MG63 (cell line): ENCODE results near the gene PHKB. TPM values are rescaled to one million over a fixed set of nuclear protein-coding genes. Genes with fewer than 3 reads are reported as not detected.
A peak's percentile ranks its signal among the peaks of the same experiment; 100 is the strongest.

Source experiments
- DNase-seq: peaks from one replicate; pipeline ENCODE4 v3.0.0-alpha.2; 2020
- H3K27me3 ChIP-seq: fragments of 250-450 bp; sonication (Bioruptor Pico); 2 replicates; pipeline ENCODE4 v1.5.1; 2020; ENCODE audit warnings: mild to moderate bottlenecking, moderate library complexity
- H3K36me3 ChIP-seq: fragments of 250-450 bp; sonication (Bioruptor Pico); 2 replicates; pipeline ENCODE4 v1.5.1; 2020; ENCODE audit warnings: mild to moderate bottlenecking, moderate library complexity
- H3K4me3 ChIP-seq: fragments of 250-450 bp; sonication (Bioruptor Pico); 2 replicates; pipeline ENCODE4 v1.5.1; 2020; ENCODE audit warnings: mild to moderate bottlenecking, moderate library complexity
- H3K9me3 ChIP-seq: fragments of 250-450 bp; sonication (Bioruptor Pico); 2 replicates; pipeline ENCODE4 v1.5.1; 2020; ENCODE audit warnings: mild to moderate bottlenecking, moderate library complexity
- total RNA-seq: library from RNA; depleted of rRNA; stranded (reverse); fragments of >200 nt; shearing (Covaris generic); gene quantifications from 2 replicates; pipeline ENCODE4 v1.2.3, GENCODE V29; 2014; ENCODE audit warnings: low replicate concordance

Gene PHKB
- total RNA-seq, 1 experiment from 2014 or later = 11.1 TPM

GRCh38 chr16:47711809-47712208 is 250.7 kb downstream of the PHKB start:
- H3K4me3 ChIP-seq = no peak overlapping the region
- H3K36me3 ChIP-seq = no peaks in the 10 kb centered on the region
- DNase-seq = no peak
- H3K9me3 ChIP-seq = no peaks in the 10 kb centered on the region
- no peaks in the 10 kb centered on the region for H3K27me3 ChIP-seq

- Histone ChIP-seq H3K9me3 (no peaks in the 10 kb centered on the region), H3K36me3 (no peaks in the 10 kb centered on the region), H3K27me3 (no peaks in the 10 kb centered on the region), H3K4me3 (no peak overlapping the region)
- DNase-seq = no peak
Observed at GRCh38 chr16:47712276-47713224, 251.4 kb downstream of the PHKB start.

DNA sequence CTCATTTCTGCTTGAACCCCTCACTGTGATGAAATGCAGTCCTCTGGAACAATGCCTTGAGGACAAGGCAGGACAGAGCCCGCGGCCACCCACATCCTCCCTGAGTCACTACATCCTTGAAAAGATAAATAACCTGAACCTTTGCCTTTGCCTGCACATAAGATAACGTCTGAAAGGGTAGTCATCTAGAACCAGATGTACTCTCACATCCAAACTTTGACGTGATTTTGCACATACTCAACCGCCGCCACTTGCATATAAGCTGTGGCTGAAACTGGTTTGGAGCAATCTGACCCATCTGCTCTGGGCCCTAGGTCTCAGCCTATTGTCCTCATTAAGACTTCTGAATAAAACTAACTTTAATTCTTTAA is 252.1 kb downstream of the PHKB start:
- DNase-seq = peak; percentile 3
- Histone ChIP-seq H3K4me3 (no peak overlapping the region), H3K36me3 (no peaks in the 10 kb centered on the region), H3K27me3 (no peaks in the 10 kb centered on the region), H3K9me3 (no peaks in the 10 kb centered on the region)

DNA sequence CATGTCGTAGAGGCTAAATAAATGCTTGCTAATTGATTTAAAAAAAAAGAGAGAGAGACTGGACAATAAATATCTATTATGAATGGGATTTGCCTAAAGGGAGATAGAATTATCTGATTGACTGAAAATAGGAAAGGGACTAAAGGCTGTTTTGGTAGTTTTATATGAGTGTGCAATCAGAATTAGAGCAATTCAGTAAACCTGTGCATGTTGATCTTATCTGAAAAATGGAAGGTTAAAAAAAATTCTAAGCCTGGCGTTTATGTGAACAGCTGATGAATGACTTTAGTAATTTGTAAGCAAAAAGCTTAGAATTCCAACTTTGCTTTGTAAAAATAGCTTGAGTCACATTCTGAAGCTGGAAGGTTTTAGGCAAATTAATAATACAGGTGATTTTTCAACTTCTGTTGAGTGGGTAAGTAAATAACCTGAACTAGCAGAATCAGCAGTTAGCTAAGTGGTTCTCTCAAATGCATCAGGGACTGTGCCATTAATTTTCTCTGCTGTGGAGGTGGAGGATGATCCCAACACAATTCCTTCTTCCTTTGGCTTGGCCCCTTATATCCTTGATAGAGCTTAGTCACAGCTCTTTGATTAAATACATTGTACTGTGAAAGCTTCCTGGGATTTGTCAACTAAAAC is 254.4 kb downstream of the PHKB start:
- Histone ChIP-seq H3K4me3 (no peak overlapping the region), H3K36me3 (no peaks in the 10 kb centered on the region), H3K9me3 (no peaks in the 10 kb centered on the region), H3K27me3 (no peaks in the 10 kb centered on the region)
- DNase-seq = no peak

- Histone ChIP-seq H3K27me3 (no peaks in the 10 kb centered on the region), H3K36me3 (no peaks in the 10 kb centered on the region), H3K4me3 (no peak overlapping the region), H3K9me3 (no peaks in the 10 kb centered on the region)
- no peak for DNase-seq
Observed at GRCh38 chr16:47716571-47716970, 255.4 kb downstream of the PHKB start.

GRCh38 chr16:47719713-47720112 is 258.6 kb downstream of the PHKB start:
- no peak for DNase-seq
- Histone ChIP-seq H3K27me3 (no peaks in the 10 kb centered on the region), H3K4me3 (no peak overlapping the region), H3K36me3 (no peaks in the 10 kb centered on the region), H3K9me3 (no peaks in the 10 kb centered on the region)

DNA sequence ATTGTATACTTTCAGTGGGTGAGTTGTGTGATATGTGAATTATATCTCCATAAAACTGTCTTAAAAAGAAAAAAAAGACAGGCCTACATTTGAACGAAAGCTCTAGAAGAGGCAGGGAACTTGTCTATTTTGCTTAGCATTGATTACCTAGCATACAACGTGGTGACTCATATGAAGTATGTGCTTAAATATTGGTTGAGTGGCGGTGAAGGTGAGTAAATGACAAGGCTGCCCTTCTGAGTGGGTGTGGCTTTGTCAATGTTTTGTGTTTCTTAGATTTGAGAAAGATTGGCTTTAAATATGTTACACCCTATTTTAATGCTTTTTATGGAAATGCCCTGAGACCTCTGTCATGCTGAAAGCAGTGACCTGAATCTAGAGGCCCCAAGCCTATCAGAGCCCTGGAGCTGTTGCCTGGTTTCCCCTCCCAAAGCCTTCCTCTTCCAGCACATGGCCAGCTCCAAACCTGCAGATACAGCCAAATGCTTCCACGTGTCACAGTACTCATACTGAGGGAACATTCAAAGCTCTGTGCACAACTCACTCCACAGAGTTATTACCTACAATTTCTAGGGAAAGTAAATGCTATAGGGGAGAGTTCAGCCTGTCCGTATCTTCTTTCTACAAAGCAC is 260.0 kb downstream of the PHKB start:
- no peaks in the 10 kb centered on the region for H3K36me3 ChIP-seq
- DNase-seq = no peak
- no peak overlapping the region for H3K4me3 ChIP-seq
- no peaks in the 10 kb centered on the region for H3K27me3 ChIP-seq
- H3K9me3 ChIP-seq = no peaks in the 10 kb centered on the region

DNA sequence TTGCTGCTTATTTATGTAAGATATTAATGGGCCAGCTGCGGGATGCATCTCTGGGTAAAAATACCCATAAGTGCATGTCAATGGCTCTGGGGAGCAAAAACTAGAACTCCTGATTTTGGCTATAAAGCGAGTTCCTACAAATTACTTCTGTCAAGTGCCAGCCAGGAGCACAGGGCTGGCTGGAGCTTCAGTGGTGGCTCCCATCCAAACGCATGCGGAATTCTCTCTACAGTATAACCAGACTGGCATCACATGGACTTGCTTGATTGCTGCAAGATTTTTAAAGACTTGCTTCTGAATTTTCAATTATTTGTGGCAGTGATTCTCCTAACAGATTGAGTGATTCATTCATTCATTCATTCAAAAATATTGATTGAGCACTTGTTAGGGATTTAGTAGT is 260.9 kb downstream of the PHKB start:
- no peak overlapping the region for H3K4me3 ChIP-seq
- no peaks in the 10 kb centered on the region for H3K27me3 ChIP-seq
- no peak for DNase-seq
- H3K9me3 ChIP-seq = no peaks in the 10 kb centered on the region
- H3K36me3 ChIP-seq = no peaks in the 10 kb centered on the region

GRCh38 chr16:47724115-47724785 is 263.1 kb downstream of the PHKB start:
- no peak for DNase-seq
- no peaks in the 10 kb centered on the region for H3K36me3 ChIP-seq

GRCh38 chr16:47725188-47725695 is 264.1 kb downstream of the PHKB start:
- H3K36me3 ChIP-seq = no peaks in the 10 kb centered on the region
- no peaks in the 10 kb centered on the region for H3K27me3 ChIP-seq
- H3K4me3 ChIP-seq = no peak overlapping the region
- H3K9me3 ChIP-seq = no peaks in the 10 kb centered on the region
- no peak for DNase-seq

More at GRCh38 chr16:47724115-47724785, 263.1 kb downstream of the PHKB start:
- Histone ChIP-seq H3K27me3 (no peaks in the 10 kb centered on the region), H3K9me3 (no peaks in the 10 kb centered on the region), H3K4me3 (no peak overlapping the region)

DNA sequence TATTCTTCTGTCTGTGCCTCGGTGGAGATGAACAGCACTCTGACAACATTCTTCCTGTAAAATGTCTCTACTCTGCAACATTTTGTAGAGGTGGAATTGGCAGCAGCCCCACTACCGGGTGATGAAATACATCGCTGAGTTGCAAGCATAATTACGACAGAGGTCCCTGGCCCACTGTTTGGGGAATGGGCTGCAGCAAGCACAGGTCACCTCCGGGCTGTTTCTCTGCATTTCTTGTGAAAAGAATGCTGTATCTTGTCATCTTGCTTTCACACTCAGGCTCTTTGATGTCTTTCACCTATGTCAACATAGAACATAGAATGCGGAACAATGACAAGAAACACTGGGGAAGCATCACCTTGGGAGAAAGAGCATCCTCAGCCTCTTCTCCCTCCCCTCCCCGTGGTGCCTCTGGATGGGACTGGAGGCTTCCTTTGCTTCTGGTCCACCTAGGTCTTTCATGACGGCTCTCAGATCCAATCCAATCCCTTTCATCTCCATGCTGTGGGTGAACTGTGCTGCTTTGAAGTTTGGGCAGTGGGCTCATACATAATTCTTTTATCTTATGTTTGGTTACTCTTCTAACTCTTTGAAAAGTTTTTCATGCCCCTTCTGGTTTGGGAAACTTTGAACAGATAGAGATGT is 265.0 kb downstream of the PHKB start:
- DNase-seq = no peak
- no peaks in the 10 kb centered on the region for H3K36me3 ChIP-seq
- no peaks in the 10 kb centered on the region for H3K27me3 ChIP-seq
- no peak overlapping the region for H3K4me3 ChIP-seq
- H3K9me3 ChIP-seq = no peaks in the 10 kb centered on the region

- no peaks in the 10 kb centered on the region for H3K9me3 ChIP-seq
- no peaks in the 10 kb centered on the region for H3K36me3 ChIP-seq
- no peak for DNase-seq
- no peaks in the 10 kb centered on the region for H3K27me3 ChIP-seq
- no peak overlapping the region for H3K4me3 ChIP-seq
Observed at GRCh38 chr16:47727131-47727530, 266.0 kb downstream of the PHKB start.

DNA sequence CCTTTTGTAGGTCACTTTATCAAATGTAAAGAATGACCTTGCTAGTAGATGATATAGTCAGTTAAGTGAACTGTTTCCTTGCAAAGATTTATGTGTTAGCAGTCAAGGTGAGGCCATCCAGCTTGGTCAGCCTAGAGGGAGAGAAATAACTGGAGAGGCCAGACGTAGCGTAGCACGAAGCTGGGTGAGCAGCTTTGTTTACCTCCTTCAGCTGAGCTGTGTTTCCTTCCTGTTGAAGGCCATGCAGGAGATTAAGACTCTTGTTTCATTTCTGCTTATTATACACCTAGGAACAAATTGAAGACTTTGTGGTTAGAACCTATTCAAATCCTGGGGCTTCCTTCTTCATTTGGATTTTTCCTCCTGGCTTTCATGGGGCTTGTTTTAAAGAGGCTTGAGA is 267.1 kb downstream of the PHKB start:
- H3K27me3 ChIP-seq = no peaks in the 10 kb centered on the region
- H3K36me3 ChIP-seq = no peaks in the 10 kb centered on the region

DNA sequence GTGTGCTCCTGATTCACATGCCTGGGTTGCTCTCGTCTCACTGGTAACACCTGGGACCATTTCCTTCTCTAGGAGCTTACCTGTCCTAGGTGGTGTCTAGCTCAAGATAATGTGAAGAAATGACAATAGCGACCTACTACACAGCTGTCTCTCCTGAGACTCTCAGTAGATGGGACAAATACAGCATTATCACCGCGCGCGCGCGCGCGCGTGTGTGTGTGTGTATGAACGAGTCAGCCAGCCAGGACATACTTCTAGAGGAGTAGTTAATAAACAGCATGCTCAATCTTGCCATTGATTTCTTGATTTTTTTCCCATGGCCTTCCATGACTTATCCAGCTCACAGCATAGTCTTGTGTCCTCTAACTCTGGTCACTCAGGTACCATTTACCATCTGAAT is 268.6 kb downstream of the PHKB start:
- H3K4me3 ChIP-seq = no peak overlapping the region
- no peak for DNase-seq
- H3K9me3 ChIP-seq = no peaks in the 10 kb centered on the region
- no peaks in the 10 kb centered on the region for H3K36me3 ChIP-seq
- no peaks in the 10 kb centered on the region for H3K27me3 ChIP-seq

More for the DNA sequence above, 267.1 kb downstream of the PHKB start:
- H3K9me3 ChIP-seq = no peaks in the 10 kb centered on the region
- H3K4me3 ChIP-seq = no peak overlapping the region
- no peak for DNase-seq

DNA sequence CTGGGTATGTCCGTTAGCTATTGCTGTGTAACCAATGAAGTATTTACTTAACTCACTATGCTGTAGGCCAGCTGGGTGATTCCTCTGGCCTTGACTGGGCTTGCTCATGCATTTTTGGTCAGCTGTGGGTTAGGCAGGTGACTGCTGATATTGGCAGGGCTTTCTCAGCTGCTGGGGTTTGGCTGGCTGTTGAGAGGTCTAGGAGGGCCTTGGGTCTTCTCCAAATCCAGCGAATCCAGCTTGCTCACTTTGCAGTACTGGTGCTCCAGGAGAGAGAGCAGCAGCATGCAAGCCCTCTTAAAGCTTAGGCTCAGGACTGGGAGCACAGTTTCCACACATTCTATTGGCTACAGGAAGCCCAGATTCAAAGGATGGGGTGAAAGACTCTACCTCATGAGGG is 270.1 kb downstream of the PHKB start:
- H3K4me3 ChIP-seq = no peak overlapping the region
- H3K27me3 ChIP-seq = no peaks in the 10 kb centered on the region
- H3K36me3 ChIP-seq = no peaks in the 10 kb centered on the region
- no peaks in the 10 kb centered on the region for H3K9me3 ChIP-seq
- peak; percentile 45 for DNase-seq

GRCh38 chr16:47732122-47732521 is 271.0 kb downstream of the PHKB start:
- Histone ChIP-seq H3K27me3 (no peaks in the 10 kb centered on the region), H3K36me3 (no peaks in the 10 kb centered on the region), H3K4me3 (no peak overlapping the region), H3K9me3 (no peaks in the 10 kb centered on the region)
- DNase-seq = no peak
